ENCODE measurements around the gene HOMER3.

HOMER3 gene

GRCh38 chr19:18897094-18898029, 43.7 kb downstream of the HOMER3 start:
- H3K36me3 ChIP-seq (ENCODE audit: insufficient read depth, low read length), result no peaks in the 10 kb centered on the region; the same call in 1 of the 2 replicates
- no peak overlapping the region for H3K9ac ChIP-seq (ENCODE audit: low read depth, low read length)
- H3K9me3 ChIP-seq (ENCODE audit: control insufficient read depth, insufficient read depth, low read length), result no peaks in the 10 kb centered on the region
- H3K4me1 ChIP-seq (ENCODE audit: insufficient read depth, low read length), result no peaks in the 10 kb centered on the region

GRCh38 chr19:18896421-18896841, 44.6 kb downstream of the HOMER3 start:
- H3K36me3 ChIP-seq (ENCODE audit: insufficient read depth, low read length), result no peaks in the 10 kb centered on the region; the same call in 1 of the 2 replicates
- H3K9ac ChIP-seq (ENCODE audit: low read depth, low read length), result peak overlapping the region; percentile 30; the same call in 1 of the 2 replicates
- no peaks in the 10 kb centered on the region for H3K4me1 ChIP-seq (ENCODE audit: insufficient read depth, low read length)
- no peaks in the 10 kb centered on the region for H3K9me3 ChIP-seq (ENCODE audit: control insufficient read depth, insufficient read depth, low read length)

GRCh38 chr19:18895824-18896341, 45.1 kb downstream of the HOMER3 start, which contains the start of gene CERS1:
CERS1 (minus strand) TSS chr19:18896158; CDS start chr19:18896072, 86 bp downstream.
- peak within 1 kb of the TSS; percentile 67 for H3K9ac ChIP-seq (ENCODE audit: low read depth, low read length)
- no peaks in the 10 kb centered on the region for H3K4me1 ChIP-seq (ENCODE audit: insufficient read depth, low read length)
- no peaks in the 10 kb centered on the region for H3K36me3 ChIP-seq (ENCODE audit: insufficient read depth, low read length)
- no peaks in the 10 kb centered on the region for H3K9me3 ChIP-seq (ENCODE audit: control insufficient read depth, insufficient read depth, low read length)

DNA sequence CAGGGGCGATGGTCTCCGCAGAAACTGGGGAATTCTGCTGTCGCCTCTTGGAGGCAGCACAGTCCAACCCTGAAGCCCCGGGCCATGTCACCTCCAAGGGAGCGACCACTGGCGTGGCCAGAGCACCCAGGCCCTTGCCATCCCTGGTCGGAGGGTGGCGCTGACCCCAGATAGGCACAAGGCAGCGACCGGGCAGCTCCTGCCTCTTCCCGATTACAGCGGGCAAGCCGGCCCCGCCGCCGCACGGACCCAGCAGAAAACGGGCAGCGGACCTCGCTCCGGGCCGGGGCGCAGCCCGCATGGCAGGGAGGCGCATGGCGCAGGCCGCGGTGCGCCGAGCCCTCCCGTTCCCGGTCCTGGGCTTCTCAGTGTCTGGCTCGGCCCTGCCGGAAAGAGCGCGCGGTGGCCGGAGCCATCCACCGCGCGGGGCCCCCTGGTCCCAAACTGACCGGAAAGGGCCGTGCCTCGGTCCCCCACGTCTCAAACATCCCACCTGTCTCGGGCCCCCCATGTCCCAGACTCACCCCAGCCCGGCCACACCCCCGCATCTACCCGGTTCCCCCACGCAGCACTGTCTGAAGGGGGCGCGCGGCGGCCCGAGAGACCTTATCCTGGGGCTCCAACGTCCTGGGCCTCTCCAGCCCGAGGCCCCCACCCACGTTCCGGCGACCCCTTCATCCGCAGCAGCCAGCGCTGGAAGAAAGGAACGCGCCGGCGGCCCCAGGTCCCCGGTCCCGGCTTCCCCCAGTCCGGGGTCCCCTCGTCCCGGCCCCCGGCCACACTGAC, 45.8 kb downstream of the HOMER3 start:
- Histone ChIP-seq H3K9ac (ENCODE audit: low read depth, low read length) (peak overlapping the region; percentile 67), H3K9me3 (ENCODE audit: control insufficient read depth, insufficient read depth, low read length) (no peaks in the 10 kb centered on the region), H3K4me1 (ENCODE audit: insufficient read depth, low read length) (no peaks in the 10 kb centered on the region), H3K36me3 (ENCODE audit: insufficient read depth, low read length) (no peaks in the 10 kb centered on the region)

GRCh38 chr19:18894254-18895037, 46.6 kb downstream of the HOMER3 start:
- Histone ChIP-seq H3K4me1 (ENCODE audit: insufficient read depth, low read length) (no peaks in the 10 kb centered on the region), H3K9ac (ENCODE audit: low read depth, low read length) (peak overlapping the region; percentile 67; the same call in 1 of the 2 replicates), H3K9me3 (ENCODE audit: control insufficient read depth, insufficient read depth, low read length) (no peaks in the 10 kb centered on the region), H3K36me3 (ENCODE audit: insufficient read depth, low read length) (no peaks in the 10 kb centered on the region)

DNA sequence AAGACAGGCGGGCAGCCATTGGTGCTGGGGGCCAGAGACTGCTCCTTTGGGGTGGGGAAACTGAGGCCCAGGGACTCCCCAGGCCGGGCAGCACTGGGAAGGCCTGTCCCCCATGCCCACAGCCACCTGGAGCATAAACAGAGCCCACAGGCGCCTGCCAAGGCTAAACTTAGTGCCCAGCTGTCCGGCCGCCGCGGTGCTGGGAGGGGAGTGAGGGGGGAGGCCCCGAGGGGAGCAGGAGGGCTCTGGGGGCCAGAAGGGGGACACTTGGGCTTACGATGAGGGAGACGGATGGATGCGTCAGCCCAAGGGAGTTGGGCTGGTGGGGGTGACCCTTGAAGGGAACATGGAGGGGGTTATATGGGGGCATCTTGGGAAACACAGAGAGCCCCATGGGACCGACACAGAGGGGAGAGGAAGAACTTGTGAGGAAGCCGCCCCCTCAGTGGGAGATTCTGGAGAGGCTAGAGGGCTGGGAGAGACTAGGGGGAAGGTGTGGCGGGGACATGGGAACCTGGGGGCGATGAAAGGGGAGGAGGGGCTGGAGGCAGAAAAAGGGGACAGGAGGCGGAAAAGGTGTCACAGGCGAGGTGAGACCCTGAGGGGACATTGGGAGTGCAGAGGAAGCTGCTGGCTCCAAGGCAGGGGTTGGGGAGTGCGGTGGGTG, 47.3 kb downstream of the HOMER3 start:
- Histone ChIP-seq H3K36me3 (ENCODE audit: insufficient read depth, low read length) (no peaks in the 10 kb centered on the region), H3K4me1 (ENCODE audit: insufficient read depth, low read length) (no peaks in the 10 kb centered on the region), H3K9me3 (ENCODE audit: control insufficient read depth, insufficient read depth, low read length) (no peaks in the 10 kb centered on the region), H3K9ac (ENCODE audit: low read depth, low read length) (no peak overlapping the region)

- H3K9me3 ChIP-seq (ENCODE audit: control insufficient read depth, insufficient read depth, low read length), result no peaks in the 10 kb centered on the region
- H3K4me1 ChIP-seq (ENCODE audit: insufficient read depth, low read length), result no peaks in the 10 kb centered on the region
- no peak overlapping the region for H3K9ac ChIP-seq (ENCODE audit: low read depth, low read length)
- no peaks in the 10 kb centered on the region for H3K36me3 ChIP-seq (ENCODE audit: insufficient read depth, low read length)
Measured at GRCh38 chr19:18889949-18890745, 50.9 kb downstream of the HOMER3 start.

DNA sequence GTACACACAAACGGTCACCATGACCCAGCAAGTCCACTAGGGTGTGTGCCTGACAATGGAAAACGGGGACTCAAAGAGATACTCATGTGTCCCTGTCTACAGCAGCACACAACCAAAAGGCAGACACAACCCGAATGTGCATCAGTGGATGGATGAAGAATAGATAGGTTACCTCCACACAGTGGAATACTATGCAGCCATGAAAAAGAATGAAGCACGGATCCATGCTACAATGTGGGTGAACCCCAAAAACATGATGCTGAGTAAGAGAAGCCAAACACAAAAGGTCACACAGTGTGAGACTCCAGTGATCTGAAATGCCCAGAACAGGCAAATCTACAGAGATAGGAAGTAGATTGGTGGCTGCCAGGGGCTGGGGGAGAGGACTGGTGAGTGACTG, 54.0 kb downstream of the HOMER3 start:
- Histone ChIP-seq H3K9ac (ENCODE audit: low read depth, low read length) (no peak overlapping the region), H3K36me3 (ENCODE audit: insufficient read depth, low read length) (no peaks in the 10 kb centered on the region; the same call in 1 of the 2 replicates), H3K4me1 (ENCODE audit: insufficient read depth, low read length) (no peaks in the 10 kb centered on the region), H3K9me3 (ENCODE audit: control insufficient read depth, insufficient read depth, low read length) (no peaks in the 10 kb centered on the region)

DNA sequence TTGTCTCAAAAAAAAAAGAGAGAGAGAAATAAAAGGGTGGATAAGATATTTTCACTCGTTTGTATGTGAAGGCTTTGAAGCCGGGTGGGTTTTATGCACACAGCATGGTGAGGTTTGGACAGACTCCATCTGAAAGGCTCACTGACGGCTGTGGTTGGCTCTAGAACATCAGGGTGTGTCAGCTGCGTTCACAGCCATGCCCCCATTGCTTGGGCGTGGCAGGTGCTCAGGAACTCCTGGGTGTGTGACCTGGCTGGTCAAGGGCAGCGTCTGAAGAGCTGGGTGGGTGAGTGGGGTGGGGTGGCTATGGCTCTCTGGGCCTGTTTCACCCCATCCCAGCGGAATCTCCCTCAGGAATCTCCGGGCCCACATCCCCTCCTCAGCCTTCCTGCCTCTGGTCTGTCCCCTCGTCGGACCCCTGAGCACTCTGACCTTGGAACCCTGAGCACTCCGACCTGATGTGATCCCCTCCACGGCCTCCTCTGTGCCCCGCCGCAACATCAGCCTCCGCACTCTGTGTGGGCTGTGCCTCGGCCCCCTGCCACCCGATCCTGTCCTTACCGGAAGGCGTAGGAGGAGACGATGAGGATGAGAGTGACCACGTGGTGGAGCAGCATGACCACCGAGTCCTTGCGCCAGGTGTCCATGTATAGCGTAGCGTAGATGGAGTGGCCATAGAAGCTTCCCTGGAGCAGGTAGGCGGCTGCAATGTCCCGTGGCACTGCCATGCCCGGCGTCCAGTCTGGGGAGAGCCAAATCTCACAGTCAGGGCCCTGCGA, 57.3 kb downstream of the HOMER3 start:
- Histone ChIP-seq H3K9me3 (ENCODE audit: control insufficient read depth, insufficient read depth, low read length) (no peaks in the 10 kb centered on the region), H3K36me3 (ENCODE audit: insufficient read depth, low read length) (no peaks in the 10 kb centered on the region; the same call in 1 of the 2 replicates), H3K9ac (ENCODE audit: low read depth, low read length) (no peak overlapping the region), H3K4me1 (ENCODE audit: insufficient read depth, low read length) (no peaks in the 10 kb centered on the region; the same call in 1 of the 2 replicates)

- Histone ChIP-seq H3K36me3 (ENCODE audit: insufficient read depth, low read length) (no peaks in the 10 kb centered on the region; the same call in 1 of the 2 replicates), H3K4me1 (ENCODE audit: insufficient read depth, low read length) (no peaks in the 10 kb centered on the region; the same call in 1 of the 2 replicates), H3K9me3 (ENCODE audit: control insufficient read depth, insufficient read depth, low read length) (no peaks in the 10 kb centered on the region), H3K9ac (ENCODE audit: low read depth, low read length) (no peak overlapping the region)
Measured at GRCh38 chr19:18881491-18881890, 59.5 kb downstream of the HOMER3 start.

DNA sequence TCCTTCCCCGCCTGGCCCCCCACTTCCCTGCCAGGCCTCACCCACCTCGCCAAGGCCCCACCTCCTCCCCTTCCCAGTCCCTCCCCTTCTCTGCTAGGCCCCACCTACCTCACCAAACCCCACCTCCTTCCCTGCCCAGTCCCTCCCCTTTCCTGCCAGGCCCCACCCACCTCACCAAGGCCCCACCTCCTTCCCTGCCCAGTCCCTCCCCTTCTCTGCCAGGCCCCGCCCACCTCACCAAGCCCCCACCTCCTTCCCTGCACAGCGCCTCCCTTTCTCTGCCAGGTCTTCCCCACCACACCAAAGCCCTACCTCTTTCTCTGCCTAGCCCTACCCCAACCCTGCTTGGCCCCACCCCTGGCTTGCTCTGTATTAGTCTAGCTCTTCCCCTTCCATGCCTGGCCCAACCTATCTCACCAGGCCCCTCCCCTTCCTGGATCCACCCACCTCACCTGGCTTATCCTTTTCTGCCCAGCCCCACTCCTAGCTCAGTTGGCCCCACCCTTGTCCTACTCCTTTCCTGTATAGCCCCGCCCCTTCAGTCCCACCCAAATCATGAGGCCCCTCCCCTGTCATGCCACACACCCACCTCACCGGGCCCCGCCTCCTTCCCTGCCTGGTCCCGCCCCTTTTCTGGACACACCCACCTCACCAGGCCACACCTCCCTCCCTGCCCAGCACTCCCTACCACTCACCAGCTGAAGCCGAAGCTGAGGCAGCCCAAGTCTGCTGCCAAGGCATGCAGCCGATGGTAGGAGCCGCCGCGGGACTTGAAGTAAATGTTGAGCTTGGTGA, 61.2 kb downstream of the HOMER3 start:
- no peak overlapping the region for H3K9ac ChIP-seq (ENCODE audit: low read depth, low read length)
- H3K9me3 ChIP-seq (ENCODE audit: control insufficient read depth, insufficient read depth, low read length), result no peaks in the 10 kb centered on the region
- H3K36me3 ChIP-seq (ENCODE audit: insufficient read depth, low read length), result no peaks in the 10 kb centered on the region; the same call in 1 of the 2 replicates
- H3K4me1 ChIP-seq (ENCODE audit: insufficient read depth, low read length), result no peaks in the 10 kb centered on the region; the same call in 1 of the 2 replicates

Data from ES-I3 (cell line).